HG03521 (cell line): ENCODE results near the gene BSG.
"Not testable (repeated sequence)": the region's sequence is repeated elsewhere in the genome, so short reads cannot be mapped to it uniquely, and the experiment has no call there.

Source experiments
- ATAC-seq: cut with Tn5 transposase; IDR thresholded peaks from one replicate; pipeline ENCODE4 v1.9.1; 2021; ENCODE audit warnings: mild to moderate bottlenecking, moderate library complexity; ENCODE audit not compliant: unreplicated experiment

BSG gene

GRCh38 chr19:617551-618246 is 45.3 kb downstream of the BSG start:
- ATAC-seq: no peak

GRCh38 chr19:618247-618619 is 45.8 kb downstream of the BSG start:
- no peak for ATAC-seq

GRCh38 chr19:618674-619285 is 46.4 kb downstream of the BSG start:
- no peak for ATAC-seq

GRCh38 chr19:619286-620002 is 47.0 kb downstream of the BSG start:
- ATAC-seq: no peak

GRCh38 chr19:620166-620862 is 47.9 kb downstream of the BSG start:
- ATAC-seq: no peak

- not testable (repeated sequence) for ATAC-seq
These were observed 48.8 kb downstream of the BSG start for GRCh38 chr19:621191-621590.

- no peak for ATAC-seq
These were observed 49.4 kb downstream of the BSG start for GRCh38 chr19:621819-622218.

- ATAC-seq: no peak
These were observed 50.3 kb downstream of the BSG start for GRCh38 chr19:622666-623065.

GRCh38 chr19:623175-623916 is 51.0 kb downstream of the BSG start:
- no peak for ATAC-seq

GRCh38 chr19:623974-624373 is 51.6 kb downstream of the BSG start:
- ATAC-seq: no peak

GRCh38 chr19:624433-625109 is 52.2 kb downstream of the BSG start:
- ATAC-seq: no peak

- ATAC-seq: no peak
These were observed 52.9 kb downstream of the BSG start for GRCh38 chr19:625257-625656.

GRCh38 chr19:626566-626965 is 54.2 kb downstream of the BSG start:
- ATAC-seq: not testable (repeated sequence)

- no peak for ATAC-seq
These were observed 55.8 kb downstream of the BSG start for GRCh38 chr19:628168-628567.

GRCh38 chr19:629515-629914 is 57.1 kb downstream of the BSG start:
- ATAC-seq: not testable (repeated sequence)

GRCh38 chr19:629961-630714 is 57.7 kb downstream of the BSG start:
- ATAC-seq: no peak

- ATAC-seq: peak; percentile 10
These were observed 60.2 kb downstream of the BSG start for GRCh38 chr19:632579-633067.
